IPS-18a (cell line): ENCODE data around the gene MRPS7.

Experiments used
- H3K27ac ChIP-seq: one replicate; pipeline ENCODE4 v1.5.1; 2013; ENCODE audit warnings: low read length
- H3K27me3 ChIP-seq: one replicate; pipeline ENCODE4 v1.6.1; 2013; ENCODE audit warnings: mild to moderate bottlenecking, low read length; ENCODE audit not compliant: control insufficient read depth, insufficient read depth
- H3K36me3 ChIP-seq: one replicate; pipeline ENCODE4 v1.6.1; 2013; ENCODE audit warnings: low read depth, low read length; ENCODE audit not compliant: control insufficient read depth
- H3K4me1 ChIP-seq: one replicate; pipeline ENCODE4 v1.6.1; 2013; ENCODE audit warnings: low read depth, low read length; ENCODE audit not compliant: control insufficient read depth
- H3K4me3 ChIP-seq: one replicate; pipeline ENCODE4 v1.5.1; 2013; ENCODE audit warnings: low read length
- H3K9ac ChIP-seq: one replicate; pipeline ENCODE4 v1.6.1; 2013; ENCODE audit warnings: mild to moderate bottlenecking, low read length, moderate library complexity
- H3K9me3 ChIP-seq: one replicate; pipeline ENCODE4 v1.6.1; 2013; ENCODE audit warnings: low read depth, low read length; ENCODE audit not compliant: control insufficient read depth

Gene MRPS7

DNA sequence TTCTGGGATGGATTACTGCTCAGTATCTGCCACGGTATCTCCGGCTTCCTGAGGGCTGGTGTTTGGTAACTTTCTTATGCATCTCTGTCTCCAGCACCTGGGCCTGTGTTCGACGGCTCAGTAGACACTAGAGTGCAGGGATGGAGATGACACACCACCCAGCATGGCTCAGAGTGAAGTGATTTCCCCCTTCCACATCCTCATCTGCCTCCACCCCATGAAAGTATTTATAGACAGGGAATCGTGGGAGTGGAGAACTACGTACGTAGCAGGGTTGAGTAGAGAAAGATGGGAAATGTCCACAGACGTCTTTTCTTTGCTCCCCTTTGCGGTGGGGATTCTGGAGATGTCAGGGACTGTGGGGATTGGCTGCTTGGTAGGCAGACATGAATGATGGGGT, 39.4 kb downstream of the MRPS7 start:
- Histone ChIP-seq H3K27ac (no peak overlapping the region), H3K9ac (no peak overlapping the region), H3K4me1 (no peaks in the 10 kb centered on the region), H3K27me3 (no peaks in the 10 kb centered on the region), H3K36me3 (no peaks in the 10 kb centered on the region), H3K4me3 (no peak overlapping the region), H3K9me3 (no peaks in the 10 kb centered on the region)

DNA sequence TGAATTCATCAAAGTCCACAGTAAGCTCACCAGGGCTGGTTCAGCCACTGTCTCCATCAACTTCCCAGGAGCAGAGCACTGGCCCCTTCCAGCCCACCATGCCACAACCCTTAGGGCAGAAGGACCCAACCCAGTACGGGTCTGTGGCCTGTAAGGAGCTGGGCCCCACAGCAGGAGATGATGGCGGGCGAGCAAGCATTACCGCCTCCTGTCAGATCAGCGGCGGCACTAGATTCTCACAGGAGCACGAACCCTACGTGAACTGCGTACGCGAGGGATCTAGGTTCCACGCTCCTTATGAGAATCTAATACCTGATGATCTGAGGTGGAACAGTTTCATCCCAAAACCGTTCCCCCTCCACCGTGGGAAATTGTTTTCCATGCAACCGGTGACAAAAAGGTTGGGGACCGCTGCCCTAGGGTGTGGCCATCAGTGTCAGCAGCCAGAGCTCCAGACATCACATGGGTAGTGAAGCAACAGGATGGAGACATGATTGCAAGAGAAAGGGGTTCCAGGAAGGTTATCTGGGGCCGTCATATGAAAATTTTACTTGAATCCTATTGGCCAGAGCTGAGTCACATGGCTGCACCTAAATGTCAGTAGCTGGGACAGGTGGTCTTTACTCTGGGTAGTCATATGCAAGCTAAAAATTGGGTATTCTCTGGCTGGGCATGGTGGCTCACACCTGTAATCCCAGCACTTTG, 40.0 kb downstream of the MRPS7 start:
- H3K9me3 ChIP-seq = no peaks in the 10 kb centered on the region
- H3K27me3 ChIP-seq = no peaks in the 10 kb centered on the region
- H3K4me3 ChIP-seq = no peak overlapping the region
- no peaks in the 10 kb centered on the region for H3K4me1 ChIP-seq
- no peak overlapping the region for H3K27ac ChIP-seq
- no peaks in the 10 kb centered on the region for H3K36me3 ChIP-seq
- H3K9ac ChIP-seq = no peak overlapping the region

DNA sequence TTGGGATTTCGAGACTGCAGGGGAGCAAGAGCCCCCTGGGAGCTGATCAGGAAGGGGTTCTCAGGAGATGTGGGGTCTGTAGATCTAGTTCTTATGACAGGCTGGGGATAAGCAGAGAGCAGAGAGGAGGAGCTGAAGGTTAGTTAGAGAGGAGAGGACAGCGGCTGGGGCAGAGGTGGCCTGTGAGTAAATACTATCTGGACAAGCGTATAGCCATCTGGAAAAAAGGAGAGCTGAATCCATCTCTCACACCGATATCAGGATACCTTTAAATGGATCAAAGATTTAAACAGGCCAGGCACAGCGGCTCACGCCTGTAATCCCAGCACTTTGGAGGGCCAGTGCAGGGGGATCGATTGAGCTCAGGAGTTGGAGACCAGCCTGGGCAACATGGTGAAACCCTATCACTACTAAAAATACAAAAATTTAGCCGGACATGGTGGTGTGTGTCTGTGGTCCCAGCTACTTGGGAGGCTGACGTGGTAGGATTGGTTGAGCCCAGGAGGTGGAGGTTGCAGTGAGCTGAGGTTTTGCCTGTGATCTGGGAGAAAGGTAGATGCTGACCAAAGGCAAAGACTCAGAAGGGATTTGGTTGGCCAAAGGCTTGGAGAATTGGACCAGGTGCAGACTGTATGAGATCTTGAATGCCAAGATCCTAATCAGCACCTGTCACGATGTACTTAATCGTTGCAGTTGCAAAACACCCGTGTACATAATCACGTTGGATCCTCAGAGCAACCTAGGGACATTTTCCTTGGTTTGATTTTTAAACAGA, 46.5 kb downstream of the MRPS7 start:
- Histone ChIP-seq H3K4me1 (no peaks in the 10 kb centered on the region), H3K9ac (no peak overlapping the region), H3K27me3 (no peaks in the 10 kb centered on the region)

DNA sequence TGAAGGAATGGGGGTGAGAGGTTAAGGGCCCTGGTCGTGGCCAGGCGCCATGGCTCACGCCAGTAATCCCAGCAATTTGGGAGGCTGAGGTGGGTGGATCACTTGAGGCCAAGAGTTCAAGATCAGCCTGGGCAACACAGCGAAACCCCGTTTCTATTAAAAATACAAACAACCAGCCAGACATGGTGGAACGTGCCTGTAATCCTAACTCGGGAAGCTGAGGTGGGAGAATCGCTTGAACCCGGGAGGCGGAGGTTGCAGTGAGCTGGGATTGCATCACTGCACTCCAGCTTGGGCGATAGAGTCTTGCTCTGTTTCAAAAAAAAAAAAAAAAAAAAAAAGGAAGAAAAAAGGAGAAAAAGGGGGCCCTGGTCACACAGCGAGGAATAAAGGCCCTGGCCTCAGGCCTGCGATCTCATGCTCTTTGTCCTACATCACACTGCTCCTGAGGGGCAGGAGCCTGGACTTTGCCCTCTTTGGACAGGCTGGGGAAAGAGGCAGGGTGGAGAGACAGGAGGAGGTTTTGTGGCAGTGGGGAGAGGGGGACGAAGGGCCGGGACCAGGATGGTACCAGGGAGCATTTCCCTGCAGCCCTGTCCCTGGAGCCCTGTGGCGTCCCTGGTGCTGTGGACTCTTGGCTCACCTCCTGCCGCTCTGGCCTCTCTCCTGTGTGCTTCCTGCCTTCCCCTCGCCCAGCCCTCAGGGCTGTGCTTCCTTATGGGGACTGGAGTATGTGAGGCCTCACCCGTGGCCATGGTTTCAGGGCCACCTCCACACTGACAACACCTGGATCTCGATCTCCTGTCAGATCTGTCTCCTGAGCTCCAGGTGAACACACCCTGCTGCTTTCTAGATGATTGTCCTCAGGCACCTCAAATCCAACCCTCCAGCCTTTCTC, 47.3 kb downstream of the MRPS7 start:
- H3K4me3 ChIP-seq = no peak overlapping the region
- no peaks in the 10 kb centered on the region for H3K4me1 ChIP-seq
- H3K36me3 ChIP-seq = no peaks in the 10 kb centered on the region
- H3K27ac ChIP-seq = no peak overlapping the region
- no peaks in the 10 kb centered on the region for H3K9me3 ChIP-seq
- no peak overlapping the region for H3K9ac ChIP-seq
- H3K27me3 ChIP-seq = no peaks in the 10 kb centered on the region

More for the DNA sequence above, 46.5 kb downstream of the MRPS7 start:
- no peaks in the 10 kb centered on the region for H3K36me3 ChIP-seq
- no peak overlapping the region for H3K27ac ChIP-seq
- no peaks in the 10 kb centered on the region for H3K9me3 ChIP-seq
- H3K4me3 ChIP-seq = no peak overlapping the region

DNA sequence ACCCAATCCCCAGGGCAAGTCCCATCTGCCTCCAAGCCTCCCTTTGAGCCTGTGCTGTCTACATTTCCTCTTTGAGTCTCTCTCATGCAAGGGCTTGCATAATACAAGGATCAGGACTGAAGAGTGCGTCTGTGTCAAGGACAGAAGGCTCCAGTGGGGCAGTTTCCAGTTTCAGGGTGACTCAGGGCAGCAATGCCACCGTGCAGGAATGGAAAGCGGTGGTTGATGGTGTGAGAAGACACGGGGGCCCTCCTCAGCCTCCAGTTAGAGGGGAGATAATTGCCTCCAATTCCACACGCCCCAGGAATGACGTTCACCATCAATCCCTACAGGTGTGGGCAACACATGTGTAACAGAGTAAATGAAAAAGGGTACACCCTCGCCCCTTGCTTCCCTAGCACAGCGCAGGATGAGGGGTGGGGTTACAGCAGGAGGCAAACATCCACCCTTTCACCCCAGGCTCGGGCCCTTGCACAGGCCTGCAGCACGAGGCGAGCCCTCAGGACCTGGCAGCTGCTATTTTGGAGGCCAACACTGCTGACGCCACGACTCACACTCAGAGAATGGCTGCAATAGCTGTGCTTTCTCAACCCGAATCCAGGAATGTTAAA, 52.4 kb downstream of the MRPS7 start:
- no peaks in the 10 kb centered on the region for H3K36me3 ChIP-seq
- H3K27me3 ChIP-seq = no peaks in the 10 kb centered on the region
- H3K4me3 ChIP-seq = no peak overlapping the region
- peaks cover 3% of the 10 kb centered on the region for H3K4me1 ChIP-seq
- H3K9ac ChIP-seq = no peak overlapping the region
- no peak overlapping the region for H3K27ac ChIP-seq
- H3K9me3 ChIP-seq = no peaks in the 10 kb centered on the region

DNA sequence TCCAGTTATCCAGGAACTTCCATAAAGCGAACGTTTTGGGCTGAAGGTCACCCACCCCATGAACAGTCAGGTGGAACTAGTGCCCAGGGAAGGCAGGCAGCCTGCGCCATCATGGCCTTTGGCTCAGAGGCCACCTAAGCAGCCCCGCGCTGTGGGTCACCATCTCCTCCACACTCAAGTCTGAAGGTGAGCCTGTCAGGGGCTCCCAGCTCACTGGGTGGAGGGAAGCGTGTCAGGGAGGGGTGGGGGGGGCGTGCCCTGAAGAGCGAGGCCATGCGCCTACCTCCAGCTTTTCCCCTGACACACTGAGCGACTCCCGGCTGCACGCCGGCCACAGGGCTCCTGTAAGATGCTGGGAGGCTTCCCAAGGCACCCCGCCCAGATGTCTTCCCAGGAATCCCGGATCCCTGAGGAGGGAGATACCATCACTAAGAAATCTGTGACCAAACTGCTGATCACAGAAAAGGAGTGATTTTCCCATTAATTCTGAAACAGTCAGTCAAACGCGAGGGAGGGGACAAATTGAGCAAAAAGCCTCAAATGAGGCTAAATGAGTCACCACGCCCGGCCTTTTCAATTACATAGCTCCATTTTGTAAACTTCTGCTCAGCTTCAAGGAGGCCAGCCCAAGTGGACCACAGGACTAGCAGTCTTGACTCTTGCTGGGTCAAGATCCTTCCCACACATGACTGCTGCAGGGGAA, 54.0 kb downstream of the MRPS7 start:
- Histone ChIP-seq H3K9ac (no peak overlapping the region), H3K36me3 (peaks cover 2% of the 10 kb centered on the region), H3K4me3 (no peak overlapping the region), H3K27ac (no peak overlapping the region), H3K4me1 (peaks cover 3% of the 10 kb centered on the region), H3K27me3 (no peaks in the 10 kb centered on the region), H3K9me3 (no peaks in the 10 kb centered on the region)
